NCI-H128 (cell line): ENCODE results near the gene DOK5.

Experiments used
- DNase-seq: peaks from one replicate; lab custom pipeline; 2025; ENCODE audit not compliant: unreplicated experiment; lab: John Stamatoyannopoulos, UW

The DOK5 gene

DNA sequence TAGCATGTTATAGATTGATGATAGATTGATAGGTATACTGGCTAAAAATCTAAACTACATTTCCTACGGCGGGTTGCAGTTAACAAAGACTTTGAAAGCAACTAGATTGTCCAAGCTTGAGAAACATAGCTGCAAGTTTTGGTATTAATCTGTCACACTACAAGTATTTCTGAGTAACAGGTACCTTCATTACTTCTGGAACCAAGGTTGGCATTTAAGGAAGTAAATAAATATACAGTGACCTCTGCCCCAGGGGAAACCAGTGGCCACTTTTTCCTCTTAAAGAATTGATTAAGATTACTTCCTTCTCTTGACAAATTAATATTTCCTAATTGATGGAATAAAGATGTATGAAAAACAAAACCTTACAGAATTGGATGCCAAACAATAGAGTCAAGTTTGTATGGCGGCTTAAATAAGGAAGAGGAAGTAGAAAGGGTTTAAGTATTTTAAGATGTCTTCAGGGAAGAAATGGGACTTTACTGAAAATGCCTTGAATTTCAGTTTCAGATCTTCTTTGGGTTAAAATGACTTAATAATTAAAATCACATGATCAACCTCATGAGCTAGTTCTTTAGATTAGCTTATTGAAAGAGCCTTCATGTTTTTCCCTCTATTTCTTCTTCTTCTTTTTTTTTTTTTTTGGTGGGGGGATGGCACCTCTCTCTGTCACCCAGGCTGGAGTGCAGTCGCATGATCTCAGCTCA, 132.8 kb downstream of the DOK5 start:
- DNase-seq: no peak

GRCh38 chr20:54608943-54609342, 133.6 kb downstream of the DOK5 start:
- DNase-seq: no peak

DNA sequence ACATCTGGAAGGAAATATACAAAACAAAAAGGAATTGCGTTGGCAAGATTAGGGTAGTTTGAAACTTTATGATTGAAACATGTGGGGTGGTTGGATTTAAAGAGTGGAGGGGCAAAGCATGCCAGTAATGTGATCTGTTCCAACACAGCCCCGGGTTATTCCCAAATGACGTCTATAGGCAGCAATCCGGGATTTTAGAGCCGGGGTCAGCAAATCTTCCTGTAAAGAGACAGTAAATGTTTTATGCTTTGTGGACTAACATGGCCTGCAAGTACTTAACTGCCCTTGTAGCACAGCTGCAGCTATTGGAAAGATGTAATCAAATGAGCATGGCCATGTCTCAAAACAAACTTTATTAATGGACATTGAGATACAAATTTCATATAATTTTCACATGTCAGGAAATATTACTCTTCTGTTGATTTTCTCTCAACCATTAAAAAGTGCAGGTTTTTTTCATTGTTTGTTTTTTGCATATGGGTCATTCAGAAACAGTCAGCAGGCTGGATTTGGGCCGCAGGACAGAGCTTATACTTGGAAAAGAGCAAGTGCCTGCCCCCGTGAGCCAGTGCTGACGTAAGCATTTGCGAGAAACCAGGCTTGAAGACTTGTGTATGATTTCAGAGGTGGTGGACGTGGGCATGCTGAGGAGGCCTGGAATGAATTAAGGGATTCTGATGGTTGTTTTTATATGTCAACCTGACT, 136.5 kb downstream of the DOK5 start:
- no peak for DNase-seq

- DNase-seq: no peak
Measured at GRCh38 chr20:54618412-54618811, 143.0 kb downstream of the DOK5 start.

GRCh38 chr20:54619181-54619580, 143.8 kb downstream of the DOK5 start:
- no peak for DNase-seq

DNA sequence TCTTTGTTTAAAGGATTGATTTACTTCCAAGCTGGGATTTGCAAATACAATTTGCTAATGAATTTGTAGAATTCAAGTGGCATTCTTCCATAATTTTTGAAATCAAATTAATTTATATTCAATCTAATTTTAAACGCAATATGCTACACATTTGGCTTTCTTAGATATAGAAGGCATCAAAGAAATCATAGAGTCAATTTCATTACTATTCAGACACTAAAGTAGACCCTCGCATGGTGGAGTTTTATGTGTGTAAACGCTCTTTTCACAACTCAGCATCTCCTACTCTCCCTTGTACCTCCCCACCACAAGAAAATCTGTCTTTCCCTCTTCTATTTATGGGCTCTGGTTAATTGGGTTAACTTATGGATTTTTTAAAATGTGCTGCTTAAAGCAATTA, 144.3 kb downstream of the DOK5 start:
- no peak for DNase-seq

DNA sequence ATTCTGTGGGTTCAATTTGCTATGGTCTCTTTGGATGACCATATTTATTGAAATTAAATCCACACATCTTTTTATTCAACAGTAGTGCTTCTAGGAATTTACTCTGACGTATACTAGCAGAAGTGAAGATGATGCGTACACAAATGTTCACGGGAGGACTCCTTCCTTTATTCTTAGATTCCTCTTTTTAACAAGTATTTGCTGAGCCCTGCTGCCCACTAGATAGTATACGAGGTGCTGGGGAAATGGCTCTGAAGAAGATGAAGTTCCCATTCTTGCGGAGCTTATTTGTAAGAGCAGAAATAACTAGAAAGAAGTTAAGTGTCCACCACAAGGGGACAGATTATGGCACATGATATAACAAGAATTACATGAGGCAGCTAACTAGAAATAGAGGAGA, 145.2 kb downstream of the DOK5 start:
- DNase-seq: no peak

DNA sequence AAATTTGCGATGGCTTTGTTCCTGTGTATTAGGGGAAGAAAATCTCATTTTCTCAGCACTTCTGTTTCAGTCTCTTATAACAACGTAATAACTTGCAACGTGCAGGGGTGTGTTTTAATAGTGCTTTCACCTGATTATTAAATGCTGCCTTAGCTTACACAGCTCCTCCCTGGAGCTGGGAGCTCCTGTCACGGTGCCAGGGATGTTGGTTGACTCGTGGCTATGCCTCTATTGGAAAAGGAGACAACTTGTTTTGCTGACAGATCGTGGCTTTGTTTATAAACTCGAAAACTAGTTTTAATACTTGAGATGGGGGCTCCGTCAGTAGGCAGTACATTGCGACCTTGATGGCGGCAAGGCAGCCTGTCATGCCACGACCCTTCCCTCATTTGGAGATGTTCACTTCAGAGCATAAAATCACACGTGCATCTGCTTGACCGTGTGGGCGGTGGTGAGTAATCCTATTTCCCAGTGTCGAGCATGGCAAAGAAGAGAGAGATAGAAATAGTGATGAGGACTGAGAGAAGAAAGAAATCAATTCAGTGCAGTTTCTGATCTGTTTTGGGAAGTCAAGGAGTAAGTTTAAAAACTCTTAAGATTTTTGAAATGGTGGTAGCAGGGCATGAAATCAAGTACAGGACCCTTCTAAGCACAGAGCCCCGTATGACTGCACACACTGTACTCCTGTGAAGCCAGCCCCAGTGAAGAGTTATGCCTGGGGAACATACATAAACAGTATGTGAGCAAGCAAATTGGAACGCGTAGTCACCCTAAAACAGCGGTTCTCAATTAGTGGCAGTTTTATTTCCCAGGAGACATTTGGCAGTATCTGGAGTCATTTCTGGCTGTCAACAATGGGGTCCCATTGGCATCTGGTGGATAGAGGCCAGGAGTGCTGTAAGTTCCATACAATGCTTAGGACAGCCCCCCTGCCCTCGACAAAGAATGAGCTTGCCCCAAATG, 147.2 kb downstream of the DOK5 start:
- DNase-seq: no peak

GRCh38 chr20:54623991-54624569, 148.7 kb downstream of the DOK5 start:
- DNase-seq: no peak

- no peak for DNase-seq
Measured at GRCh38 chr20:54624706-54625390, 149.5 kb downstream of the DOK5 start.

DNA sequence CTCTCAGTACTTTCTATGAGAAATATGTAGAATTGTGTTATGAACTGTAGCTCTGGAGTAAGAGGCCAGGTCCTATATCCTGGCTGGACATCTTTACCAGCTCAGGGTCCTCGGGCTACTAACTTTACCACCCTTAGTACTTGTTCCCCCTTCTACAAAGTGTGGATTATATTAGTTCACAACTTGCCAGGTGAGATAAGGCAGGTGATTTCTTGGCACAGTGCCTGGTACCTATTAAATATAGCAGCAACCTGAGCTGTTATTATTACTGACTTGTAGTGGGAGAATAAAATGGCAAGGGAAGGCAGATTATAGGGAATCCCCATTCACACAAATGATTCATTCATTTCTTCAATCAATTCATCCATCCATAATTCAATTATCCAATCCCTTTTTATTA, 150.1 kb downstream of the DOK5 start:
- DNase-seq: no peak

DNA sequence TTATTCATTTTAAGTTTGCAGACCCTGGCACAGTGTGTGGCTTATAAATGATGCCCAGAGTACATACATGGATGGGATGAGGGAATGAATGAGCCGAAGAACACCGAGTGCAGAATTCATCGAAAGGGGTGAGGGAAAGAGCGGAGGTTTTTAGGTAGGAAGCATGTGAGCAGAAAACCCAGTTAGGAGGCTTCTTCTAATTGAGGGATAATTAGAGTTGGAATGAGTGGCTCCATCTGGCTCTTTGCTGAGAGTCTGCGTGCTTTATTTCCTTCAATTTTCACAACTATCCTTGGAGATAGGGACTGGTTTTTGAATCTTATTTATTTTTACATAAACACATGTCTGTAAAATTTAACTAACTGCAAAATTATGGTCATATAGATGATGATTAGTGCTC, 150.7 kb downstream of the DOK5 start:
- DNase-seq: no peak

DNA sequence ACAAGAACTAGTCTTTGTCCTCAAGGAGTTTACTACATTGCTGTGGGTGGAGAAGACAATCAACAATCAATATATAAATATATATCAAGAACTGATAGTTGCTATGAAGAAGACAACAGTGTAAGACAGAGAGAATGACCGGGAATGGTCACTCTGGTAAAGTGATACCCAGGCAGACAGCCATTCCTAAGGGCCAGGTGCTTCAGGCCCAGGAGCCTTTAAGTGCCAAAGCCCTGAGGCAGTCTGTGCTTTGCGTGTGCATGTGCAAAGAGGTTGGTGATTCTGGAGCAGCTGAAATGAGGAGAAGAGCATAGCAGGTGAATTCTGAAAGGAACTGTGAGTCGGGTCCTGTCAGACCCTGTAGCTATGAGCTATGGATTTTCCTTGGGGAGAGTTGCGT, 154.2 kb downstream of the DOK5 start:
- no peak for DNase-seq

DNA sequence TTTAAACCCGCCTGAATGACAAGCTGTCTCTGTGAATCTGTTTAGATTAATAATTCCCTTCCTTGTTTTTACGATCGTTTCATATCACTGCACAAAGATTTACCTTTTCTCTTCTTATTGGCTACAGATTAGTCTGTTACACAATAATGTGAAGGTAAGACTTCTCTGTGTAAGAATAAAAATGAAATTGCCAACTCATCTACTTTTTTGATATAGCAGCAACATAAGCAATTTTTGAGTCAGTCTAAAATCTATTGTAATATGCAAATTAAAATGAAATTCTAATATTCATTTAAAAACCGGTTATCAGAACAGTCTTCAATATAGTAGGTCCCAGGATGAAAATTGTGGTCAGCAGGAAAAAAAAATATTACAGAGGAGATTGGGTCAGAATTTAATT, 155.2 kb downstream of the DOK5 start:
- DNase-seq: no peak

- DNase-seq: no peak
Measured at GRCh38 chr20:54631059-54631458, 155.7 kb downstream of the DOK5 start.

GRCh38 chr20:54633374-54634355, 158.3 kb downstream of the DOK5 start:
- no peak for DNase-seq

DNA sequence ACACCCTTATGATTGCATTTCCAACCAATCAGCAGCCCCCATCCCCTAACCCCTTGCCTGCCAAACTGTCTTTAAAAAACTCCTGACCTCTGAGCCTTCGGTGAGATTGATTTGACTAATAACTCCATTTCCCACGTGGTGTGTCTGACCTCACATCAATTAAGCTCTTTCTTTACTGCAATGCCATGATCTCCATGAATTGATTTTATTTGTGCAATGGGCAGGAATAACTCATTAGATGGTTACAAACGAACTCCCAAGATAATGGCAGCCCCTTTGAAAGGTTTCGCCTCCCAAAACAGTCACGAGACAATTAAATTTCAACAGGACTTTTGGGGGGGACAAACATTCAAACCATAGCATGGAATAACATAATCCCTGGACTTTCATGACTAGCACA, 161.2 kb downstream of the DOK5 start:
- no peak for DNase-seq

- no peak for DNase-seq
Measured at GRCh38 chr20:54639941-54640340, 164.5 kb downstream of the DOK5 start.

DNA sequence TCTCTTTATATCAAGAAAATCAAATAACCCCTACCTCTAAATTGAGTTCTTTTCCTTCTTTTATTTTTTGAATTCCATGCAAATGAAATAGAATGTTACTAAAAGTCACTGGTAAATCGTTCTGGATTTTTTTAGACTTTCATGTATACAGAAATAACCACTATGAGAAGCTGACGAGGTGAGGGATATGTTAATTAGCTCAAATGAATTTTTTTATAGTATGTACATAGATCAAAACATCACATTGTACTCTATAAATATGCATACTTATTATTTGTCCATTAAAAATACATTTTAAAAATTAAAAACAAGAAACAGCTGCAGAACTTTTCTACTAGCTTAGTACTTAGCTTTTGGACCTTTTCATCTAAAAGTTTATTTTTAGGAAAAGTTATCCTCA, 165.4 kb downstream of the DOK5 start:
- no peak for DNase-seq
